H1 (cell line): ENCODE results near the gene KDR. TPM values are rescaled to one million over a fixed set of nuclear protein-coding genes. Genes with fewer than 3 reads are reported as not detected.

Source experiments
- CTCF ChIA-PET: fragments of 300-600 bp; sonication (Branson Sonifier 250); formaldehyde crosslinking; loops from one replicate; lab custom pipeline; 2021; ENCODE audit not compliant: partially characterized antibody; lab: Charles Lee
- POLR2A ChIA-PET: fragments of 300-600 bp; sonication (Branson Sonifier 250); formaldehyde crosslinking; loops from one replicate; lab custom pipeline; 2021; ENCODE audit warnings: inconsistent platforms; ENCODE audit not compliant: partially characterized antibody; lab: Charles Lee
- DNase-seq, 2 experiments: peaks; one replicate each; pipeline versions ENCODE4 v3.0.0 to v3.0.0-alpha.2; 2010 to 2022; ENCODE audit warnings: low spot score in 2 of 2, low read depth in 1 of 2, mixed read lengths in 1 of 2
- FAIRE-seq: peaks from 2 replicates; lab custom pipeline; 2011; peaks lifted over from hg19 to GRCh38; lab: Jason Lieb, UNC
- H2AFZ ChIP-seq: 2 replicates; pipeline ENCODE4 v1.8.1; 2012; ENCODE audit warnings: low read length, inconsistent platforms
- H2AK5ac ChIP-seq: 2 replicates; pipeline ENCODE4 v1.6.1; 2013; ENCODE audit warnings: low read depth, low read length
- H2BK120ac ChIP-seq: replicated peaks from 2 replicates; pipeline ENCODE3; 2013; ENCODE audit warnings: low read depth, low read length, inconsistent platforms
- H2BK12ac ChIP-seq: 2 replicates; pipeline ENCODE4 v1.6.1; 2013; ENCODE audit warnings: low read depth, low read length
- H2BK15ac ChIP-seq: 2 replicates; pipeline ENCODE4 v1.6.1; 2013; ENCODE audit warnings: low read length
- H2BK20ac ChIP-seq: 2 replicates; pipeline ENCODE4 v1.6.1; 2013; ENCODE audit warnings: low read length
- H2BK5ac ChIP-seq: 2 replicates; pipeline ENCODE4 v1.6.1; 2013; ENCODE audit warnings: low read depth, low read length
- H3K14ac ChIP-seq: 2 replicates; pipeline ENCODE4 v1.6.1; 2013; ENCODE audit warnings: inconsistent platforms; ENCODE audit not compliant: insufficient read length
- H3K18ac ChIP-seq: 2 replicates; pipeline ENCODE4 v1.6.1; 2013; ENCODE audit warnings: low read length; ENCODE audit errors: extremely low read depth
- H3K23ac ChIP-seq: 2 replicates; pipeline ENCODE4 v1.6.1; 2013; ENCODE audit warnings: inconsistent platforms; ENCODE audit not compliant: insufficient read length
- H3K23me2 ChIP-seq: 2 replicates; pipeline ENCODE4 v1.6.1; 2013; ENCODE audit warnings: low read depth, low read length
- H3K27ac ChIP-seq: 2 replicates; pipeline ENCODE4 v1.6.1; 2011; ENCODE audit warnings: low read depth, low read length, inconsistent platforms
- H3K27me3 ChIP-seq, 4 experiments: replicated peaks in 1 of 4; 1 replicate in 1 of 4; 2 replicates in 3 of 4; pipeline versions ENCODE4 v1.6.1 to v1.8.1; 2011 to 2013; ENCODE audit warnings: low read length in 3 of 4, mild to moderate bottlenecking in 3 of 4, inconsistent platforms in 2 of 4, mixed read lengths in 2 of 4, moderate library complexity in 1 of 4; ENCODE audit not compliant: control insufficient read depth in 3 of 4, insufficient read depth in 3 of 4; ENCODE audit errors: extremely low read depth in 1 of 4
- H3K36me3 ChIP-seq, 4 experiments: 2 replicates each; pipeline versions ENCODE4 v1.6.1 to v1.8.1; 2011 to 2013; ENCODE audit warnings: mild to moderate bottlenecking in 4 of 4, low read length in 3 of 4, moderate library complexity in 2 of 4, control low read depth in 1 of 4, inconsistent platforms in 1 of 4; ENCODE audit not compliant: insufficient read depth in 4 of 4, control insufficient read depth in 2 of 4
- H3K4ac ChIP-seq: replicated peaks from 2 replicates; pipeline ENCODE3; 2013; ENCODE audit warnings: low read length, low read depth, mixed read lengths, inconsistent platforms; ENCODE audit not compliant: insufficient read length
- H3K4me1 ChIP-seq, 4 experiments: replicated peaks in 1 of 4; 1 replicate in 1 of 4; 2 replicates in 3 of 4; pipeline versions ENCODE4 v1.6.1 to v1.8.1; 2011 to 2013; ENCODE audit warnings: low read length in 3 of 4, inconsistent platforms in 2 of 4, mixed read lengths in 1 of 4; ENCODE audit not compliant: insufficient read depth in 4 of 4, control insufficient read depth in 3 of 4
- H3K4me2 ChIP-seq, 2 experiments: 2 replicates each; pipeline versions ENCODE4 v1.6.1 to v1.8.1; 2011 to 2013; ENCODE audit warnings: low read depth in 2 of 2, low read length in 2 of 2, control low read depth in 1 of 2, inconsistent platforms in 1 of 2, mild to moderate bottlenecking in 1 of 2; ENCODE audit not compliant: insufficient read depth in 1 of 2
- H3K4me3 ChIP-seq, 4 experiments: fragments of 200-600, 300-600 bp in 1 of 4; sonication (generic), shearing (Covaris generic), sonication (Bioruptor Twin) in 1 of 4; 2 replicates each; pipeline versions ENCODE4 v1.5.1 to v1.8.1; 2011 to 2016; ENCODE audit warnings: low read length in 4 of 4, low read depth in 3 of 4, control low read depth in 2 of 4, inconsistent platforms in 2 of 4, mild to moderate bottlenecking in 2 of 4, mixed read lengths in 1 of 4, moderate library complexity in 1 of 4; ENCODE audit not compliant: insufficient read depth in 2 of 4; ENCODE audit errors: extremely low read depth in 1 of 4
- H3K56ac ChIP-seq: replicated peaks from 2 replicates; pipeline ENCODE3; 2013; ENCODE audit warnings: low read depth, mild to moderate bottlenecking, mixed read lengths, low read length, inconsistent platforms; ENCODE audit not compliant: insufficient read length
- H3K79me1 ChIP-seq: 2 replicates; pipeline ENCODE4 v1.6.1; 2013; ENCODE audit warnings: low read depth, low read length, control low read depth
- H3K79me2 ChIP-seq, 2 experiments: 2 replicates each; pipeline versions ENCODE4 v1.6.1 to v1.8.1; 2012 to 2013; ENCODE audit warnings: low read length in 2 of 2, mild to moderate bottlenecking in 2 of 2, inconsistent platforms in 1 of 2; ENCODE audit not compliant: insufficient read depth in 2 of 2, control insufficient read depth in 1 of 2
- H3K9ac ChIP-seq, 4 experiments: replicated peaks in 1 of 4; 1 replicate in 1 of 4; 2 replicates in 3 of 4; pipeline versions ENCODE4 v1.6.1 to v1.8.1; 2011 to 2013; ENCODE audit warnings: low read depth in 3 of 4, low read length in 3 of 4, control low read depth in 2 of 4, mild to moderate bottlenecking in 2 of 4, moderate library complexity in 2 of 4, inconsistent platforms in 1 of 4; ENCODE audit errors: extremely low read depth in 1 of 4
- H3K9me3 ChIP-seq, 2 experiments: 2 replicates each; pipeline versions ENCODE4 v1.6.1 to v1.8.1; 2012 to 2013; ENCODE audit warnings: mild to moderate bottlenecking in 2 of 2, moderate library complexity in 2 of 2, control low read depth in 1 of 2, inconsistent platforms in 1 of 2, low read depth in 1 of 2, low read length in 1 of 2, mixed read lengths in 1 of 2; ENCODE audit not compliant: insufficient read depth in 2 of 2
- H4K20me1 ChIP-seq, 2 experiments: replicated peaks in 1 of 2; 2 replicates each; pipeline versions ENCODE3 to v1.8.1; 2011 to 2013; ENCODE audit warnings: inconsistent platforms in 2 of 2, low read length in 2 of 2, mild to moderate bottlenecking in 1 of 2; ENCODE audit not compliant: insufficient read depth in 2 of 2, control insufficient read depth in 1 of 2
- H4K5ac ChIP-seq: 2 replicates; pipeline ENCODE4 v1.6.1; 2013; ENCODE audit warnings: low read length, low read depth, mixed read lengths, inconsistent platforms; ENCODE audit not compliant: insufficient read length
- H4K8ac ChIP-seq: 2 replicates; pipeline ENCODE4 v1.8.0; 2013; ENCODE audit warnings: mild to moderate bottlenecking, moderate library complexity, low read length, inconsistent platforms; ENCODE audit not compliant: insufficient read depth; ENCODE audit errors: extremely low read depth
- H4K91ac ChIP-seq: replicated peaks from 2 replicates; pipeline ENCODE3; 2013; ENCODE audit warnings: low read length, mixed read lengths, inconsistent platforms; ENCODE audit not compliant: insufficient read length
- CBX8 ChIP-seq: fragments of 300-800, 300-1000 bp; sonication (generic); IDR thresholded peaks from 2 replicates; pipeline ENCODE4 v1.7.1; 2016; ENCODE audit warnings: low read depth, low read length, borderline replicate concordance
- SAP30 ChIP-seq: fragments of 300-600 bp; sonication (generic); IDR thresholded peaks from 2 replicates; pipeline ENCODE4 v1.7.1; 2012; ENCODE audit warnings: low read length, moderate library complexity, mild to moderate bottlenecking, inconsistent platforms; ENCODE audit not compliant: insufficient read depth, insufficient replicate concordance
- SIN3A ChIP-seq, 2 experiments: IDR thresholded peaks in 1 of 2; conservative IDR thresholded peaks in 1 of 2; 2 replicates each; pipeline ENCODE4 v1.6.1; 2011 to 2012; ENCODE audit warnings: low read length in 2 of 2, improper control_type of control experiment in 1 of 2, low read depth in 1 of 2, mild to moderate bottlenecking in 1 of 2
- SIX5 ChIP-seq: IDR thresholded peaks from 2 replicates; pipeline ENCODE4 v1.6.1; 2011; ENCODE audit warnings: mild to moderate bottlenecking, low read depth, low read length
- WGBS, 2 experiments: shearing (Covaris generic) in 1 of 2; methylation state at CpG; one replicate each; pipeline versions ENCODE4 v1.1.6 to v1.1.7; 2013 to 2015; ENCODE audit warnings: low lambda C conversion rate in 2 of 2, mixed read lengths in 2 of 2, inconsistent platforms in 1 of 2, low coverage in 1 of 2, missing lambda C conversion rate in 1 of 2; ENCODE audit not compliant: insufficient replicate concordance in 2 of 2, insufficient coverage in 1 of 2, insufficient read length in 1 of 2; ENCODE audit errors: extremely low coverage in 1 of 2, missing lambda C conversion rate in 1 of 2; 5-methylcytosine and 5-hydroxymethylcytosine counted together
- polyA plus RNA-seq, 7 experiments: library from polyadenylated mRNA; depleted of rRNA in 3 of 7; stranded (reverse) in 5 of 7; unstranded in 2 of 7; fragments of >200 nt in 5 of 7; fragments of 200-250 nt in 2 of 7; gene quantifications; 1 replicate in 5 of 7; 2 replicates in 1 of 7; 4 replicates in 1 of 7; pipeline versions ENCODE4 v1.2.1 to v1.2.3, GENCODE V29; 2011 to 2013; ENCODE audit warnings: missing spikeins in 2 of 7, mixed read lengths in 2 of 7
- total RNA-seq: library from RNA; stranded (reverse); fragmentation: NEBNext Ultra II Directional; extraction: Animal tissue kit (Norgen Biotek cat#: 25700); gene quantifications from 2 replicates; pipeline ENCODE4 v1.2.1, GENCODE V29; 2021

KDR gene
- total and polyA plus RNA-seq, 2 of the 8 experiments (the other 6 are each of a cell fraction or from before 2014, with no cell fraction given) = 69.3 to 106 TPM

DNA sequence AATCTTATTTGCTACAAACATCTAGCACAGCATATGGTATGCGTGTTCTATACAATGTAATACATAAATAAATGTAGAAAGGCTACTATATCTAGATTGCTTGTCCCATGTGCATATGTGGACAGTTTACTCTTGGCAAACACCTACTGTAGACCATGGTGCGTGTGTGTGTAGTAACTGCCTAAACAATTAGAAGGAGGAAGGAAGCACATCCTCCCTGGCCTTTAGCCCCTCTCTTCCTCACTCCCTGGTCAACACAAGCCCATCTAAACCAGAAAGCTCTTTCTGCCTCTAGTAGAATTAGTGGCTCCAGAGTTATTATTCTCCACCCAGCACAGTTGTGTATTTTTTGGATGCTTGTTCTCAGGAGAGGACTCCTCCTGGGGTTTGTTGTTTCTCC lies 73.9 kb downstream of the KDR start:
- no peaks in the 10 kb centered on the region for H4K20me1 ChIP-seq
- no peak for FAIRE-seq
- TF ChIP-seq SAP30 = no peak
- TF ChIP-seq CBX8 = no peak
- no peak for TF ChIP-seq SIX5
- no peak for TF ChIP-seq SIN3A (conservative IDR thresholded peaks at IDR 0.05 in 1 of 2, IDR thresholded peaks at IDR 0.05 in 1 of 2; ENCODE audit: low read depth in 1 of 2, low read length in 2 of 2)
- no peaks in the 10 kb centered on the region for H3K4me1 ChIP-seq
- POLR2A ChIA-PET = interaction anchor here (0.8 kb wide), 1 partner anchor 19 kb away, joined by 5 read pairs; no protein-coding TSS in a partner anchor
- H2BK12ac ChIP-seq = no peak overlapping the region
- no peak overlapping the region for H3K27ac ChIP-seq
- H3K4ac ChIP-seq = no peak overlapping the region
- no peaks in the 10 kb centered on the region for H3K36me3 ChIP-seq
- CTCF ChIA-PET = interaction anchor here (1.0 to 1.1 kb wide), 2 partner anchors 15 to 44 kb away, joined by 3 to 4 read pairs; no protein-coding TSS in a partner anchor
- H3K23ac ChIP-seq = no peak overlapping the region
- no peak overlapping the region for H2AK5ac ChIP-seq
- H3K9me3 ChIP-seq = no peaks in the 10 kb centered on the region; a peak in 1 of 4 replicates
- no peak overlapping the region for H3K4me2 ChIP-seq
- 95% methylated on average over 2 of the region's 2 CpGs; no CpG with 5 or more reads in 1 of the 2 experiments for WGBS, 2 experiments
- H3K79me1 ChIP-seq = no peaks in the 10 kb centered on the region
- DNase-seq = no peak
- no peak overlapping the region for H2BK15ac ChIP-seq
- no peaks in the 10 kb centered on the region for H3K79me2 ChIP-seq
- H3K4me3 ChIP-seq = no peak overlapping the region
- H3K27me3 ChIP-seq = no peaks in the 10 kb centered on the region
- no peak overlapping the region for H4K5ac ChIP-seq
- H3K14ac ChIP-seq = no peak overlapping the region
- no peak overlapping the region for H2BK5ac ChIP-seq
- no peak overlapping the region; a peak in 1 of 7 replicates for H3K9ac ChIP-seq
- no peak overlapping the region for H3K18ac ChIP-seq
- no peak overlapping the region for H2BK20ac ChIP-seq
- H3K56ac ChIP-seq = no peak overlapping the region
- H4K8ac ChIP-seq = no peak overlapping the region
- no peak overlapping the region for H2AFZ ChIP-seq
- H2BK120ac ChIP-seq = no peak overlapping the region
- no peak overlapping the region for H4K91ac ChIP-seq
- H3K23me2 ChIP-seq = no peaks in the 10 kb centered on the region
